ENCODE data around the gene ITGA6.

ITGA6 gene

GRCh38 chr2:172512810-172513523 lies 85.6 kb downstream of the ITGA6 start:
- H3K27ac ChIP-seq (ENCODE audit: extremely low read depth, low read depth, low read length) = no peak overlapping the region
- TF ChIP-seq SETDB1 (IDR thresholded peaks at IDR 0.05; ENCODE audit: insufficient read length, low read length) (peak; percentile 93), ZNF19 (tag by site-specific recombination; IDR thresholded peaks at IDR 0.05; ENCODE audit: low read depth) (no peak), ZNF792 (tag by site-specific recombination; IDR thresholded peaks at IDR 0.05) (no peak)
- H3K4me1 ChIP-seq (ENCODE audit: control insufficient read depth, insufficient read depth, low read length) = no peaks in the 10 kb centered on the region
- no peak overlapping the region for H3K4me3 ChIP-seq (ENCODE audit: low read depth, low read length)
- H3K9me3 ChIP-seq (ENCODE audit: control insufficient read depth, insufficient read depth, low read depth, low read length) = no peaks in the 10 kb centered on the region
- H3K36me3 ChIP-seq (ENCODE audit: control insufficient read depth in 2 of 2, insufficient read depth in 1 of 2, low read length in 2 of 2) = no peaks in the 10 kb centered on the region
- ChIA-PET CTCF (no interaction called here), POLR2A (no interaction called here)

- no peaks in the 10 kb centered on the region for H3K9me3 ChIP-seq (ENCODE audit: control insufficient read depth, insufficient read depth, low read depth, low read length)
- POLR2A ChIA-PET = no interaction called here
- no peaks in the 10 kb centered on the region for H3K4me1 ChIP-seq (ENCODE audit: control insufficient read depth, insufficient read depth, low read length)
- H3K36me3 ChIP-seq (ENCODE audit: control insufficient read depth in 2 of 2, insufficient read depth in 1 of 2, low read length in 2 of 2) = no peaks in the 10 kb centered on the region
- TF ChIP-seq ZNF24 (tag by site-specific recombination; IDR thresholded peaks at IDR 0.05) (no peak), SP7 (tag by site-specific recombination; IDR thresholded peaks at IDR 0.05) (no peak), ZNF785 (tag by site-specific recombination; IDR thresholded peaks at IDR 0.05) (no peak), YY1 (tag by site-specific recombination; IDR thresholded peaks at IDR 0.05) (no peak), SETDB1 (IDR thresholded peaks at IDR 0.05; ENCODE audit: insufficient read length, low read length) (no peak), GFI1B (tag by site-specific recombination; IDR thresholded peaks at IDR 0.05) (no peak), ZNF140 (tag by site-specific recombination; IDR thresholded peaks at IDR 0.05) (no peak), ZNF660 (tag by site-specific recombination; IDR thresholded peaks at IDR 0.05) (no peak), ZNF677 (tag by site-specific recombination; IDR thresholded peaks at IDR 0.05) (no peak), ZFP37 (tag by site-specific recombination; IDR thresholded peaks at IDR 0.05) (no peak)
- CTCF ChIA-PET = no interaction called here
- no peak overlapping the region for H3K27ac ChIP-seq (ENCODE audit: extremely low read depth, low read depth, low read length)
- H3K4me3 ChIP-seq (ENCODE audit: low read depth, low read length) = no peak overlapping the region
These were observed 86.1 kb downstream of the ITGA6 start for GRCh38 chr2:172513524-172513900.

- no peak overlapping the region for H3K4me3 ChIP-seq (ENCODE audit: low read depth, low read length)
- POLR2A ChIA-PET = no interaction called here
- CTCF ChIA-PET = no interaction called here
These were observed 86.7 kb downstream of the ITGA6 start for GRCh38 chr2:172513935-172514586.

More at GRCh38 chr2:172513935-172514586, 86.7 kb downstream of the ITGA6 start:
- Histone ChIP-seq H3K27ac (ENCODE audit: extremely low read depth, low read depth, low read length) (no peak overlapping the region), H3K4me1 (ENCODE audit: control insufficient read depth, insufficient read depth, low read length) (no peaks in the 10 kb centered on the region), H3K9me3 (ENCODE audit: control insufficient read depth, insufficient read depth, low read depth, low read length) (no peaks in the 10 kb centered on the region), H3K36me3 (ENCODE audit: control insufficient read depth in 2 of 2, insufficient read depth in 1 of 2, low read length in 2 of 2) (no peaks in the 10 kb centered on the region)
- TF ChIP-seq AEBP2 (tag by site-specific recombination; IDR thresholded peaks at IDR 0.05; ENCODE audit: borderline replicate concordance) (no peak), KLF16 (tag by site-specific recombination; IDR thresholded peaks at IDR 0.05) (no peak), ZNF623 (tag by site-specific recombination; IDR thresholded peaks at IDR 0.05) (no peak), BCL11B (tag by site-specific recombination; IDR thresholded peaks at IDR 0.05; ENCODE audit: low read depth) (no peak), ZNF324 (tag by site-specific recombination; IDR thresholded peaks at IDR 0.05) (no peak), ZNF514 (tag by site-specific recombination; IDR thresholded peaks at IDR 0.05) (no peak), ZNF660 (tag by site-specific recombination; IDR thresholded peaks at IDR 0.05) (no peak), ZNF707 (tag by site-specific recombination; IDR thresholded peaks at IDR 0.05) (no peak), ZNF248 (tag by site-specific recombination; IDR thresholded peaks at IDR 0.05) (no peak), KLF9 (tag by site-specific recombination; IDR thresholded peaks at IDR 0.05; ENCODE audit: low read depth) (no peak), ZNF132 (tag by site-specific recombination; IDR thresholded peaks at IDR 0.05; ENCODE audit: borderline replicate concordance) (no peak), ZNF341 (tag by site-specific recombination; IDR thresholded peaks at IDR 0.05; ENCODE audit: low read depth) (no peak), ZBTB26 (tag by site-specific recombination; optimal IDR thresholded peaks at IDR 0.05) (no peak), ZNF280C (tag by site-specific recombination; IDR thresholded peaks at IDR 0.05) (no peak), WT1 (tag by site-specific recombination; IDR thresholded peaks at IDR 0.05) (no peak), ZSCAN16 (tag by site-specific recombination; IDR thresholded peaks at IDR 0.05) (no peak), ZBTB21 (tag by site-specific recombination; IDR thresholded peaks at IDR 0.05) (no peak), ZNF354C (tag by site-specific recombination; IDR thresholded peaks at IDR 0.05; ENCODE audit: borderline replicate concordance, low read depth) (no peak)

Measured in HEK293 (cell line).